H1 (cell line): ENCODE results near the gene ZNF189. TPM values are rescaled to one million over a fixed set of nuclear protein-coding genes. Genes with fewer than 3 reads are reported as not detected.

ENCODE experiments used
- CTCF ChIA-PET: fragments of 300-600 bp; sonication (Branson Sonifier 250); formaldehyde crosslinking; loops from one replicate; lab custom pipeline; 2021; ENCODE audit not compliant: partially characterized antibody; lab: Charles Lee
- POLR2A ChIA-PET: fragments of 300-600 bp; sonication (Branson Sonifier 250); formaldehyde crosslinking; loops from one replicate; lab custom pipeline; 2021; ENCODE audit warnings: inconsistent platforms; ENCODE audit not compliant: partially characterized antibody; lab: Charles Lee
- DNase-seq, 2 experiments: peaks; one replicate each; pipeline versions ENCODE4 v3.0.0 to v3.0.0-alpha.2; 2010 to 2022; ENCODE audit warnings: low spot score in 2 of 2, low read depth in 1 of 2, mixed read lengths in 1 of 2
- FAIRE-seq: peaks from 2 replicates; lab custom pipeline; 2011; peaks lifted over from hg19 to GRCh38; lab: Jason Lieb, UNC
- H2AFZ ChIP-seq: 2 replicates; pipeline ENCODE4 v1.8.1; 2012; ENCODE audit warnings: low read length, inconsistent platforms
- H2AK5ac ChIP-seq: 2 replicates; pipeline ENCODE4 v1.6.1; 2013; ENCODE audit warnings: low read depth, low read length
- H2BK120ac ChIP-seq: replicated peaks from 2 replicates; pipeline ENCODE3; 2013; ENCODE audit warnings: low read depth, low read length, inconsistent platforms
- H2BK12ac ChIP-seq: 2 replicates; pipeline ENCODE4 v1.6.1; 2013; ENCODE audit warnings: low read depth, low read length
- H2BK15ac ChIP-seq: 2 replicates; pipeline ENCODE4 v1.6.1; 2013; ENCODE audit warnings: low read length
- H2BK20ac ChIP-seq: 2 replicates; pipeline ENCODE4 v1.6.1; 2013; ENCODE audit warnings: low read length
- H2BK5ac ChIP-seq: 2 replicates; pipeline ENCODE4 v1.6.1; 2013; ENCODE audit warnings: low read depth, low read length
- H3K14ac ChIP-seq: 2 replicates; pipeline ENCODE4 v1.6.1; 2013; ENCODE audit warnings: inconsistent platforms; ENCODE audit not compliant: insufficient read length
- H3K18ac ChIP-seq: 2 replicates; pipeline ENCODE4 v1.6.1; 2013; ENCODE audit warnings: low read length; ENCODE audit errors: extremely low read depth
- H3K23ac ChIP-seq: 2 replicates; pipeline ENCODE4 v1.6.1; 2013; ENCODE audit warnings: inconsistent platforms; ENCODE audit not compliant: insufficient read length
- H3K23me2 ChIP-seq: 2 replicates; pipeline ENCODE4 v1.6.1; 2013; ENCODE audit warnings: low read depth, low read length
- H3K27ac ChIP-seq: 2 replicates; pipeline ENCODE4 v1.6.1; 2011; ENCODE audit warnings: low read depth, low read length, inconsistent platforms
- H3K27me3 ChIP-seq, 4 experiments: replicated peaks in 1 of 4; 1 replicate in 1 of 4; 2 replicates in 3 of 4; pipeline versions ENCODE4 v1.6.1 to v1.8.1; 2011 to 2013; ENCODE audit warnings: low read length in 3 of 4, mild to moderate bottlenecking in 3 of 4, inconsistent platforms in 2 of 4, mixed read lengths in 2 of 4, moderate library complexity in 1 of 4; ENCODE audit not compliant: control insufficient read depth in 3 of 4, insufficient read depth in 3 of 4; ENCODE audit errors: extremely low read depth in 1 of 4
- H3K36me3 ChIP-seq, 4 experiments: 2 replicates each; pipeline versions ENCODE4 v1.6.1 to v1.8.1; 2011 to 2013; ENCODE audit warnings: mild to moderate bottlenecking in 4 of 4, low read length in 3 of 4, moderate library complexity in 2 of 4, control low read depth in 1 of 4, inconsistent platforms in 1 of 4; ENCODE audit not compliant: insufficient read depth in 4 of 4, control insufficient read depth in 2 of 4
- H3K4ac ChIP-seq: replicated peaks from 2 replicates; pipeline ENCODE3; 2013; ENCODE audit warnings: low read length, low read depth, mixed read lengths, inconsistent platforms; ENCODE audit not compliant: insufficient read length
- H3K4me1 ChIP-seq, 4 experiments: replicated peaks in 1 of 4; 1 replicate in 1 of 4; 2 replicates in 3 of 4; pipeline versions ENCODE4 v1.6.1 to v1.8.1; 2011 to 2013; ENCODE audit warnings: low read length in 3 of 4, inconsistent platforms in 2 of 4, mixed read lengths in 1 of 4; ENCODE audit not compliant: insufficient read depth in 4 of 4, control insufficient read depth in 3 of 4
- H3K4me2 ChIP-seq, 2 experiments: 2 replicates each; pipeline versions ENCODE4 v1.6.1 to v1.8.1; 2011 to 2013; ENCODE audit warnings: low read depth in 2 of 2, low read length in 2 of 2, control low read depth in 1 of 2, inconsistent platforms in 1 of 2, mild to moderate bottlenecking in 1 of 2; ENCODE audit not compliant: insufficient read depth in 1 of 2
- H3K4me3 ChIP-seq, 4 experiments: fragments of 200-600, 300-600 bp in 1 of 4; sonication (generic), shearing (Covaris generic), sonication (Bioruptor Twin) in 1 of 4; 2 replicates each; pipeline versions ENCODE4 v1.5.1 to v1.8.1; 2011 to 2016; ENCODE audit warnings: low read length in 4 of 4, low read depth in 3 of 4, control low read depth in 2 of 4, inconsistent platforms in 2 of 4, mild to moderate bottlenecking in 2 of 4, mixed read lengths in 1 of 4, moderate library complexity in 1 of 4; ENCODE audit not compliant: insufficient read depth in 2 of 4; ENCODE audit errors: extremely low read depth in 1 of 4
- H3K56ac ChIP-seq: replicated peaks from 2 replicates; pipeline ENCODE3; 2013; ENCODE audit warnings: low read depth, mild to moderate bottlenecking, mixed read lengths, low read length, inconsistent platforms; ENCODE audit not compliant: insufficient read length
- H3K79me1 ChIP-seq: 2 replicates; pipeline ENCODE4 v1.6.1; 2013; ENCODE audit warnings: low read depth, low read length, control low read depth
- H3K79me2 ChIP-seq, 2 experiments: 2 replicates each; pipeline versions ENCODE4 v1.6.1 to v1.8.1; 2012 to 2013; ENCODE audit warnings: low read length in 2 of 2, mild to moderate bottlenecking in 2 of 2, inconsistent platforms in 1 of 2; ENCODE audit not compliant: insufficient read depth in 2 of 2, control insufficient read depth in 1 of 2
- H3K9ac ChIP-seq, 4 experiments: replicated peaks in 1 of 4; 1 replicate in 1 of 4; 2 replicates in 3 of 4; pipeline versions ENCODE4 v1.6.1 to v1.8.1; 2011 to 2013; ENCODE audit warnings: low read depth in 3 of 4, low read length in 3 of 4, control low read depth in 2 of 4, mild to moderate bottlenecking in 2 of 4, moderate library complexity in 2 of 4, inconsistent platforms in 1 of 4; ENCODE audit errors: extremely low read depth in 1 of 4
- H3K9me3 ChIP-seq, 2 experiments: 2 replicates each; pipeline versions ENCODE4 v1.6.1 to v1.8.1; 2012 to 2013; ENCODE audit warnings: mild to moderate bottlenecking in 2 of 2, moderate library complexity in 2 of 2, control low read depth in 1 of 2, inconsistent platforms in 1 of 2, low read depth in 1 of 2, low read length in 1 of 2, mixed read lengths in 1 of 2; ENCODE audit not compliant: insufficient read depth in 2 of 2
- H4K20me1 ChIP-seq, 2 experiments: replicated peaks in 1 of 2; 2 replicates each; pipeline versions ENCODE3 to v1.8.1; 2011 to 2013; ENCODE audit warnings: inconsistent platforms in 2 of 2, low read length in 2 of 2, mild to moderate bottlenecking in 1 of 2; ENCODE audit not compliant: insufficient read depth in 2 of 2, control insufficient read depth in 1 of 2
- H4K5ac ChIP-seq: 2 replicates; pipeline ENCODE4 v1.6.1; 2013; ENCODE audit warnings: low read length, low read depth, mixed read lengths, inconsistent platforms; ENCODE audit not compliant: insufficient read length
- H4K8ac ChIP-seq: 2 replicates; pipeline ENCODE4 v1.8.0; 2013; ENCODE audit warnings: mild to moderate bottlenecking, moderate library complexity, low read length, inconsistent platforms; ENCODE audit not compliant: insufficient read depth; ENCODE audit errors: extremely low read depth
- H4K91ac ChIP-seq: replicated peaks from 2 replicates; pipeline ENCODE3; 2013; ENCODE audit warnings: low read length, mixed read lengths, inconsistent platforms; ENCODE audit not compliant: insufficient read length
- ZNF274 ChIP-seq: IDR thresholded peaks from 2 replicates; pipeline ENCODE4 v1.7.0; 2012; ENCODE audit warnings: low read length, borderline replicate concordance; ENCODE audit errors: extremely low read depth
- WGBS, 2 experiments: shearing (Covaris generic) in 1 of 2; methylation state at CpG; one replicate each; pipeline versions ENCODE4 v1.1.6 to v1.1.7; 2013 to 2015; ENCODE audit warnings: low lambda C conversion rate in 2 of 2, mixed read lengths in 2 of 2, inconsistent platforms in 1 of 2, low coverage in 1 of 2, missing lambda C conversion rate in 1 of 2; ENCODE audit not compliant: insufficient replicate concordance in 2 of 2, insufficient coverage in 1 of 2, insufficient read length in 1 of 2; ENCODE audit errors: extremely low coverage in 1 of 2, missing lambda C conversion rate in 1 of 2; 5-methylcytosine and 5-hydroxymethylcytosine counted together
- polyA plus RNA-seq, 7 experiments: library from polyadenylated mRNA; depleted of rRNA in 3 of 7; stranded (reverse) in 5 of 7; unstranded in 2 of 7; fragments of >200 nt in 5 of 7; fragments of 200-250 nt in 2 of 7; gene quantifications; 1 replicate in 5 of 7; 2 replicates in 1 of 7; 4 replicates in 1 of 7; pipeline versions ENCODE4 v1.2.1 to v1.2.3, GENCODE V29; 2011 to 2013; ENCODE audit warnings: missing spikeins in 2 of 7, mixed read lengths in 2 of 7
- total RNA-seq: library from RNA; stranded (reverse); fragmentation: NEBNext Ultra II Directional; extraction: Animal tissue kit (Norgen Biotek cat#: 25700); gene quantifications from 2 replicates; pipeline ENCODE4 v1.2.1, GENCODE V29; 2021

ZNF189 gene
- total and polyA plus RNA-seq, 2 of the 8 experiments (the other 6 are each of a cell fraction or from before 2014, with no cell fraction given): 1.9 to 12.3 TPM

DNA sequence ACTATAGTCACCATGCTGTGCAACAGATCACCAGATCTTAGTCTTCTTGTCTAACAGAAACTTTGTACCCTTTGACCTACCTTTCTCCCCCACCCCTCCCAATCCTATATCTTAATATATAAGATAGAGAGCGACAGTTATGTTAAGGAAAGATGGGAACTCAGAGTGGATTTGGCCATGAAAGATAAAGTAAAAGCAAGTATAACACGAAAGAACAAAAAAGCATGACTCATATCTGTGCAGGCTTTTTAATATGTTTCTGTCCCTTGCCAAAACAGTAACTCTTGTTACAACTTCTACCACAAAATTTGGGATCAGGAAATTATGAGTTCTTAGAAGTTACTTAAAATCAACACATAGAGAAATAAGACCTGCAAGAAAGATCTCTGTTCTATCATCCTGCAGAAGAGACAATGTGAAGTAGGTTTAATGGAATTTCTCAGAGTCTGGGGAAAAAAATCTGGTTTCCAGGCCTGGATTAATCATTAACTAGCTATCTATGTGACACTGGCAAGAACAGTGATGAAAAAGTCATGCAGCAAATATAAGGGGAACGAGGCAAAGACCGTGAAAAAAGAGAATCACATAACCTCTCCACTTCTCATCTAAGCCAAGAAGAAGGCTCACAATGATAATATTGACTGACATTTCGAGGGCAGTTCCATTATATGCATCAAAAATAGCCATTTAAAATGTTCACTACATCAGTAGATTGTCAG, 32.5 kb upstream of the ZNF189 start:
- Histone ChIP-seq H3K4ac (no peak overlapping the region), H3K79me1 (no peaks in the 10 kb centered on the region), H2AK5ac (no peak overlapping the region), H3K23me2 (no peaks in the 10 kb centered on the region), H4K5ac (no peak overlapping the region), H4K8ac (no peak overlapping the region), H3K4me3 (no peak overlapping the region), H3K27me3 (no peaks in the 10 kb centered on the region), H3K9me3 (no peaks in the 10 kb centered on the region), H3K27ac (no peak overlapping the region), H2BK12ac (no peak overlapping the region), H3K79me2 (no peaks in the 10 kb centered on the region), H2BK20ac (no peak overlapping the region), H3K23ac (no peak overlapping the region), H2BK120ac (no peak overlapping the region), H3K36me3 (no peaks in the 10 kb centered on the region), H4K91ac (no peak overlapping the region), H3K4me1 (no peaks in the 10 kb centered on the region), H2BK5ac (no peak overlapping the region), H2BK15ac (no peak overlapping the region), H3K4me2 (no peak overlapping the region), H3K9ac (no peak overlapping the region), H4K20me1 (no peaks in the 10 kb centered on the region), H2AFZ (no peak overlapping the region), H3K14ac (no peak overlapping the region), H3K18ac (no peak overlapping the region), H3K56ac (no peak overlapping the region)
- WGBS, 2 experiments: 83% methylated on average over 5 of the region's 5 CpGs; no CpG with 5 or more reads in 1 of the 2 experiments
- DNase-seq (no peak), FAIRE-seq (no peak)
- POLR2A ChIA-PET: no interaction called here
- TF ChIP-seq ZNF274: no peak
- CTCF ChIA-PET: no interaction called here
